Activated CD8-positive, alpha-beta T cell treated with anti-CD3 and anti-CD28 coated beads for 36 hours (primary cell): Measurements from ENCODE around the gene BMPER. TPM values are rescaled to one million over a fixed set of nuclear protein-coding genes. Genes with fewer than 3 reads are reported as not detected.

Experiments
- ATAC-seq: fragments of 200-7000 bp; cut with Tn5 transposase; one replicate; pipeline ENCODE4 v1.10.0; 2021; ENCODE audit warnings: mild to moderate bottlenecking, moderate library complexity
- CTCF ChIA-PET: fragments of 350-600 bp; sonication (Branson Sonifier 250); formaldehyde crosslinking; loops from one replicate; lab custom pipeline; 2021; ENCODE audit warnings: antibody characterized with exemption; lab: Charles Lee
- POLR2A ChIA-PET: fragments of 350-600 bp; sonication (Branson Sonifier 250); formaldehyde crosslinking; loops from one replicate; lab custom pipeline; 2021; ENCODE audit warnings: antibody characterized with exemption; lab: Charles Lee
- DNase-seq: peaks from one replicate; pipeline ENCODE4 v3.0.0-alpha.2; 2020
- H3K27ac Mint-ChIP-seq: one replicate; pipeline ENCODE4 v1.8.0; 2021; ENCODE audit warnings: mild to moderate bottlenecking, mixed read lengths
- H3K27me3 Mint-ChIP-seq: one replicate; pipeline ENCODE4 v1.8.0; 2021; ENCODE audit warnings: mixed read lengths
- H3K36me3 Mint-ChIP-seq: one replicate; pipeline ENCODE4 v1.8.0; 2021; ENCODE audit warnings: low read depth, mixed read lengths
- H3K4me1 Mint-ChIP-seq: one replicate; pipeline ENCODE4 v1.8.0; 2021; ENCODE audit warnings: low read depth, mixed read lengths
- H3K4me3 Mint-ChIP-seq: one replicate; pipeline ENCODE4 v1.8.0; 2021; ENCODE audit warnings: mild to moderate bottlenecking, moderate library complexity, mixed read lengths
- H3K9me3 Mint-ChIP-seq: one replicate; pipeline ENCODE4 v1.8.0; 2021; ENCODE audit warnings: mixed read lengths
- CTCF ChIP-seq: fragments of 200-600 bp; IDR thresholded peaks from one replicate; pipeline ENCODE4 v1.8.0; 2022; ENCODE audit warnings: antibody characterized with exemption, mild to moderate bottlenecking
- intact Hi-C: fragments of 100-400 bp; cut with micrococcal nuclease; formaldehyde crosslinking; loops from one replicate; pipeline ENCODE4 v1.10.0; 2022
- total RNA-seq, 2 experiments: library from RNA; stranded (reverse); gene quantifications; one replicate each; pipeline ENCODE4 v1.2.3, GENCODE V29; 2021

The BMPER gene
- total RNA-seq, 2 experiments from 2014 or later, result not detected

- Mint-ChIP-seq H3K9me3 (no peaks in the 10 kb centered on the region), H3K4me1 (no peaks in the 10 kb centered on the region), H3K4me3 (no peak overlapping the region), H3K27ac (no peak overlapping the region), H3K36me3 (no peaks in the 10 kb centered on the region), H3K27me3 (peaks cover 4% of the 10 kb centered on the region)
- intact Hi-C loops, result no loop called here
- POLR2A ChIA-PET, result interaction anchor here (1.0 kb wide), 1 partner anchor 24 kb away, joined by 3 read pairs; no protein-coding TSS in a partner anchor
- DNase-seq (no peak), ATAC-seq (no peak)
- CTCF ChIA-PET, result no interaction called here
- TF ChIP-seq CTCF, result no peak
Measured at GRCh38 chr7:34036972-34037792, 131.8 kb downstream of the BMPER start.

- H3K9me3 Mint-ChIP-seq, result no peaks in the 10 kb centered on the region
- CTCF ChIA-PET, result interaction anchor here (0.8 kb wide), 1 partner anchor 106 kb away, joined by 3 read pairs; no protein-coding TSS in a partner anchor
- no peak for TF ChIP-seq CTCF
- DNase-seq (no peak), ATAC-seq (no peak)
- intact Hi-C loops, result no loop called here
- POLR2A ChIA-PET, result no interaction called here
- peaks cover 4% of the 10 kb centered on the region for H3K27me3 Mint-ChIP-seq
- H3K36me3 Mint-ChIP-seq, result no peaks in the 10 kb centered on the region
- H3K4me1 Mint-ChIP-seq, result no peaks in the 10 kb centered on the region
- no peak overlapping the region for H3K27ac Mint-ChIP-seq
- H3K4me3 Mint-ChIP-seq, result no peak overlapping the region
Measured at GRCh38 chr7:34038816-34039470, 133.6 kb downstream of the BMPER start.

- DNase-seq (no peak), ATAC-seq (no peak)
- Mint-ChIP-seq H3K4me1 (no peaks in the 10 kb centered on the region), H3K36me3 (no peaks in the 10 kb centered on the region), H3K4me3 (no peak overlapping the region), H3K9me3 (no peaks in the 10 kb centered on the region), H3K27ac (no peak overlapping the region), H3K27me3 (peaks cover 3% of the 10 kb centered on the region)
- intact Hi-C loops, result no loop called here
- ChIA-PET CTCF (no interaction called here), POLR2A (no interaction called here)
- TF ChIP-seq CTCF, result no peak
Measured at GRCh38 chr7:34041707-34042106, 136.4 kb downstream of the BMPER start.

- H3K27me3 Mint-ChIP-seq, result peaks cover 3% of the 10 kb centered on the region
- H3K36me3 Mint-ChIP-seq, result no peaks in the 10 kb centered on the region
- H3K9me3 Mint-ChIP-seq, result no peaks in the 10 kb centered on the region
- TF ChIP-seq CTCF, result no peak
- no peak overlapping the region for H3K27ac Mint-ChIP-seq
- DNase-seq, result no peak
- CTCF ChIA-PET, result no interaction called here
- H3K4me1 Mint-ChIP-seq, result no peaks in the 10 kb centered on the region
- ATAC-seq, result no peak
- intact Hi-C loops, result no loop called here
- no peak overlapping the region for H3K4me3 Mint-ChIP-seq
- POLR2A ChIA-PET, result no interaction called here
Measured at GRCh38 chr7:34042406-34042805, 137.1 kb downstream of the BMPER start.
